Stimulated activated CD8-positive, alpha-beta memory T cell treated with anti-CD3 and anti-CD28 coated beads, Interleukin-2, amount 100 ng/mL, for 48 hours (primary cell): ENCODE results near the gene NME1.
"Not testable (repeated sequence)": the region's sequence is repeated elsewhere in the genome, so short reads cannot be mapped to it uniquely, and the experiment has no call there.

Experiments
- DNase-seq, 2 donors: peaks; one replicate each; pipeline ENCODE4 v3.0.0-alpha.2; 2020; ENCODE audit warnings: low read depth in 2 of 2

NME1 gene

GRCh38 chr17:51153210-51154072 lies at the start of gene NME1:
Gene NME1, plus strand, starts transcription at chr17:51153559. Its CDS starts 2,096 bp downstream, at chr17:51155655.
- DNase-seq: peak; percentile 92 to 94

- DNase-seq: no peak
Measured at GRCh38 chr17:51107778-51108177, 45.6 kb upstream of the NME1 start.

- DNase-seq: not testable (repeated sequence)
Measured at GRCh38 chr17:51112303-51113222, 40.8 kb upstream of the NME1 start.

GRCh38 chr17:51115179-51115578 lies 38.2 kb upstream of the NME1 start:
- DNase-seq: no peak

- DNase-seq: no peak
Measured at GRCh38 chr17:51118330-51119195, 34.8 kb upstream of the NME1 start.

GRCh38 chr17:51119415-51120356 lies 33.7 kb upstream of the NME1 start:
- peak; percentile 24 to 29 for DNase-seq

- peak in 1 of 2 donors; percentile 17 for DNase-seq
Measured at GRCh38 chr17:51120357-51120738, 33.0 kb upstream of the NME1 start.

- DNase-seq: peak; percentile 88 to 90
Measured at GRCh38 chr17:51120739-51121619, 32.4 kb upstream of the NME1 start, which contains the start of gene SPAG9. Gene SPAG9, minus strand, starts transcription at chr17:51120868. Its CDS starts 212 bp downstream, at chr17:51120656.

- peak; percentile 77 to 87 for DNase-seq
Measured at GRCh38 chr17:51121620-51122472, 31.5 kb upstream of the NME1 start.

GRCh38 chr17:51122473-51123115 lies 30.8 kb upstream of the NME1 start:
- not testable (repeated sequence) for DNase-seq

- no peak for DNase-seq
Measured at GRCh38 chr17:51124640-51125503, 28.5 kb upstream of the NME1 start.

GRCh38 chr17:51128076-51128475 lies 25.3 kb upstream of the NME1 start:
- no peak for DNase-seq

GRCh38 chr17:51132964-51133319 lies 20.4 kb upstream of the NME1 start:
- no peak for DNase-seq

GRCh38 chr17:51133365-51133764 lies 20.0 kb upstream of the NME1 start:
- no peak for DNase-seq

GRCh38 chr17:51135956-51136355 lies 17.4 kb upstream of the NME1 start:
- no peak for DNase-seq

- DNase-seq: no peak
Measured at GRCh38 chr17:51142597-51142996, 10.8 kb upstream of the NME1 start.
